NCI-H1417 treated with DMSO at 0.1 percent for 48 hours (cell line): ENCODE data around the gene TSKU.

Source experiments
- DNase-seq: peaks from one replicate; lab custom pipeline; 2025; lab: John Stamatoyannopoulos, UW

TSKU gene

GRCh38 chr11:76770642-76771445 lies 12.3 kb upstream of the TSKU start:
- no peak for DNase-seq

- DNase-seq, result no peak
Measured at GRCh38 chr11:76771446-76772099, 11.6 kb upstream of the TSKU start.

- no peak for DNase-seq
Measured at GRCh38 chr11:76772100-76772782, 10.9 kb upstream of the TSKU start.

- DNase-seq, result no peak
Measured at GRCh38 chr11:76772783-76773106, 10.4 kb upstream of the TSKU start.

GRCh38 chr11:76773921-76774361 lies 9.2 kb upstream of the TSKU start:
- no peak for DNase-seq

GRCh38 chr11:76776472-76776871 lies 6.7 kb upstream of the TSKU start:
- DNase-seq, result no peak

GRCh38 chr11:76777305-76777704 lies 5.9 kb upstream of the TSKU start:
- no peak for DNase-seq

GRCh38 chr11:76777876-76778275 lies 5.3 kb upstream of the TSKU start:
- DNase-seq, result no peak

GRCh38 chr11:76778874-76779273 lies 4.3 kb upstream of the TSKU start:
- no peak for DNase-seq

- DNase-seq, result no peak
Measured at GRCh38 chr11:76781046-76781801, 1.9 kb upstream of the TSKU start.

GRCh38 chr11:76781807-76782530 lies 1.2 kb upstream of the TSKU start:
- DNase-seq, result no peak

- DNase-seq, result peak; percentile 41
Measured at GRCh38 chr11:76782531-76783293, 444 bp upstream of the TSKU start.

GRCh38 chr11:76783896-76784813 lies 999 bp downstream of the TSKU start:
- DNase-seq, result no peak

GRCh38 chr11:76785513-76785912 lies 2.4 kb downstream of the TSKU start:
- DNase-seq, result no peak

GRCh38 chr11:76786016-76786415 lies 2.9 kb downstream of the TSKU start:
- no peak for DNase-seq

- DNase-seq, result no peak
Measured at GRCh38 chr11:76786441-76787014, 3.4 kb downstream of the TSKU start.

- no peak for DNase-seq
Measured at GRCh38 chr11:76787271-76787670, 4.1 kb downstream of the TSKU start.

- DNase-seq, result no peak
Measured at GRCh38 chr11:76787911-76788596, 4.9 kb downstream of the TSKU start.
